HepG2 (cell line): Measurements from ENCODE around the gene LRTM2.

Source experiments
- BRCA1 ChIP-seq: sonication (generic); formaldehyde crosslinking; IDR thresholded peaks from 2 replicates; pipeline ENCODE4 v1.4.0; 2020; ENCODE audit warnings: missing genetic modification reagents
- DR1 ChIP-seq: sonication (generic); formaldehyde crosslinking; IDR thresholded peaks from 2 replicates; pipeline ENCODE4 v1.8.0; 2021; ENCODE audit warnings: mild to moderate bottlenecking, missing genetic modification reagents, inconsistent platforms
- EED ChIP-seq: sonication (generic); formaldehyde crosslinking; IDR thresholded peaks from 2 replicates; pipeline ENCODE4 v1.5.0; 2020; ENCODE audit warnings: mild to moderate bottlenecking, missing genetic modification reagents
- NFYB ChIP-seq: sonication (generic); formaldehyde crosslinking; IDR thresholded peaks from 2 replicates; pipeline ENCODE4 v1.4.0; 2020; ENCODE audit warnings: missing genetic modification reagents
- POLR2A ChIP-seq, 2 experiments: IDR thresholded peaks; 2 replicates each; pipeline ENCODE4 v1.6.1; 2011; ENCODE audit warnings: low read depth in 2 of 2, low read length in 2 of 2, mild to moderate bottlenecking in 1 of 2, moderate library complexity in 1 of 2; ENCODE audit not compliant: insufficient read depth in 1 of 2
- ZNF264 ChIP-seq: sonication (generic); formaldehyde crosslinking; IDR thresholded peaks from 2 replicates; pipeline ENCODE4 v1.4.0; 2020; ENCODE audit warnings: missing genetic modification reagents
- TF ChIP-seq, protein P1 (sequence below): sonication (generic); formaldehyde crosslinking; IDR thresholded peaks from 2 replicates; pipeline ENCODE4 v1.5.0; 2020; ENCODE audit warnings: mild to moderate bottlenecking, missing genetic modification reagents, moderate library complexity
- TF ChIP-seq, protein P2 (sequence below): sonication (generic); formaldehyde crosslinking; IDR thresholded peaks from 2 replicates; pipeline ENCODE4 v1.4.0; 2020; ENCODE audit warnings: missing genetic modification reagents

DNA sequence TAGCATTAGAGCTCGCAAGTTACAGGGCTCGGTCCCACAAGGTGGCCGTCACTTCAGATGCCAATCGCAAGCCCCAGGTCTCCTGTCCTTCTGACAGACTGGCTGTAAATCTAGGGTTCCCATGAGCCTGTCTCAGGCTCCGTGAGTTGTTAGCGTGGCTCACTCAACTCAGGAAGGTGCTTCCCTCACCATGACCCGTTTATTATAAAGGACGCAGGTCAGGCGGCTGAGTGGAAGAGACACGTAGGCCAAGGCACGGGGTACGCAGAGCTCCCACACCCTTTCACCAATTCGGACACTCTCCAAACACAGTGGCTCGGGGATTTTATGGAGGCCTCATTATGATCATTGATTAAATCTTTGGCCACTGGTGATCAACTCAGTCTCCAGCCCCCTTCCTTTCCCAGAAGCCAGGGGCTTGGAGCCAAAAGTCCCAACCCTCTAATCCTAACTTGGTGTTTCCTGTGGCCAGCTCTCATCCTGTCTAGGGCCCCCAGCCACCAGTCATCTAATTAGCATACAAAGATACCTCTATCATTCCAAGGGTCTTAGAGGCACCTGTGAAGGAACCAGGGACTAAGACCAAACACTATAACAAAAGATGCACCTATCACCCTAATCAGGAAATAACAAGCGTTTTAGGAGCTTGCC lies 25.8 kb upstream of the LRTM2 start:
- no peak for TF ChIP-seq DR1 (CRISPR knock-in tag)
- TF ChIP-seq, protein P1, sequence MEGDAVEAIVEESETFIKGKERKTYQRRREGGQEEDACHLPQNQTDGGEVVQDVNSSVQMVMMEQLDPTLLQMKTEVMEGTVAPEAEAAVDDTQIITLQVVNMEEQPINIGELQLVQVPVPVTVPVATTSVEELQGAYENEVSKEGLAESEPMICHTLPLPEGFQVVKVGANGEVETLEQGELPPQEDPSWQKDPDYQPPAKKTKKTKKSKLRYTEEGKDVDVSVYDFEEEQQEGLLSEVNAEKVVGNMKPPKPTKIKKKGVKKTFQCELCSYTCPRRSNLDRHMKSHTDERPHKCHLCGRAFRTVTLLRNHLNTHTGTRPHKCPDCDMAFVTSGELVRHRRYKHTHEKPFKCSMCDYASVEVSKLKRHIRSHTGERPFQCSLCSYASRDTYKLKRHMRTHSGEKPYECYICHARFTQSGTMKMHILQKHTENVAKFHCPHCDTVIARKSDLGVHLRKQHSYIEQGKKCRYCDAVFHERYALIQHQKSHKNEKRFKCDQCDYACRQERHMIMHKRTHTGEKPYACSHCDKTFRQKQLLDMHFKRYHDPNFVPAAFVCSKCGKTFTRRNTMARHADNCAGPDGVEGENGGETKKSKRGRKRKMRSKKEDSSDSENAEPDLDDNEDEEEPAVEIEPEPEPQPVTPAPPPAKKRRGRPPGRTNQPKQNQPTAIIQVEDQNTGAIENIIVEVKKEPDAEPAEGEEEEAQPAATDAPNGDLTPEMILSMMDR, result no peak
- no peak for TF ChIP-seq NFYB (CRISPR knock-in tag)
- TF ChIP-seq, protein P2, sequence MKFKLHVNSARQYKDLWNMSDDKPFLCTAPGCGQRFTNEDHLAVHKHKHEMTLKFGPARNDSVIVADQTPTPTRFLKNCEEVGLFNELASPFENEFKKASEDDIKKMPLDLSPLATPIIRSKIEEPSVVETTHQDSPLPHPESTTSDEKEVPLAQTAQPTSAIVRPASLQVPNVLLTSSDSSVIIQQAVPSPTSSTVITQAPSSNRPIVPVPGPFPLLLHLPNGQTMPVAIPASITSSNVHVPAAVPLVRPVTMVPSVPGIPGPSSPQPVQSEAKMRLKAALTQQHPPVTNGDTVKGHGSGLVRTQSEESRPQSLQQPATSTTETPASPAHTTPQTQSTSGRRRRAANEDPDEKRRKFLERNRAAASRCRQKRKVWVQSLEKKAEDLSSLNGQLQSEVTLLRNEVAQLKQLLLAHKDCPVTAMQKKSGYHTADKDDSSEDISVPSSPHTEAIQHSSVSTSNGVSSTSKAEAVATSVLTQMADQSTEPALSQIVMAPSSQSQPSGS (CRISPR knock-in tag), result no peak
- TF ChIP-seq ZNF264 (CRISPR knock-in tag), result no peak
- TF ChIP-seq BRCA1 (CRISPR knock-in tag), result no peak
- no peak for TF ChIP-seq EED (CRISPR knock-in tag)
- no peak for TF ChIP-seq POLR2A (IDR thresholded peaks at IDR 0.05; ENCODE audit: insufficient read depth in 1 of 2, low read depth in 2 of 2, low read length in 2 of 2)
